ENCODE data around the gene SCNN1A.

GRCh38 chr12:6343518-6343917 lies 31.8 kb downstream of the SCNN1A start:
- TF ChIP-seq CTCF (IDR thresholded peaks at IDR 0.05 in 2 of 3, conservative IDR thresholded peaks at IDR 0.05 in 1 of 3; ENCODE audit: borderline replicate concordance in 1 of 3, insufficient read depth in 1 of 3, low read depth in 2 of 3, low read length in 2 of 3): no peak
- TF ChIP-seq RAD21 (IDR thresholded peaks at IDR 0.05; ENCODE audit: low read depth): no peak
- TF ChIP-seq POLR2AphosphoS5 (IDR thresholded peaks at IDR 0.05; ENCODE audit: low read depth, low read length): no peak
- no peak for TF ChIP-seq POLR2A (IDR thresholded peaks at IDR 0.05; ENCODE audit: borderline replicate concordance, extremely low read depth, insufficient read depth, insufficient read length)
- TF ChIP-seq EZH2phosphoT487 (IDR thresholded peaks at IDR 0.05; ENCODE audit: borderline replicate concordance): no peak
- TF ChIP-seq SIN3A (IDR thresholded peaks at IDR 0.05; ENCODE audit: low read depth): no peak
- no peak for TF ChIP-seq ZFX (IDR thresholded peaks at IDR 0.05)
- TF ChIP-seq EZH2 (IDR thresholded peaks at IDR 0.05): no peak
- no peak for TF ChIP-seq ZNF274 (IDR thresholded peaks at IDR 0.05; ENCODE audit: low read depth, low read length)
- TF ChIP-seq, protein P1, sequence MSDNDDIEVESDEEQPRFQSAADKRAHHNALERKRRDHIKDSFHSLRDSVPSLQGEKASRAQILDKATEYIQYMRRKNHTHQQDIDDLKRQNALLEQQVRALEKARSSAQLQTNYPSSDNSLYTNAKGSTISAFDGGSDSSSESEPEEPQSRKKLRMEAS (IDR thresholded peaks at IDR 0.05): no peak
- TF ChIP-seq FOSL1 (IDR thresholded peaks at IDR 0.05; ENCODE audit: low read depth): no peak
- TF ChIP-seq ZBTB33 (IDR thresholded peaks at IDR 0.05; ENCODE audit: extremely low read depth, insufficient replicate concordance, low read length): no peak
- TF ChIP-seq, protein P2, sequence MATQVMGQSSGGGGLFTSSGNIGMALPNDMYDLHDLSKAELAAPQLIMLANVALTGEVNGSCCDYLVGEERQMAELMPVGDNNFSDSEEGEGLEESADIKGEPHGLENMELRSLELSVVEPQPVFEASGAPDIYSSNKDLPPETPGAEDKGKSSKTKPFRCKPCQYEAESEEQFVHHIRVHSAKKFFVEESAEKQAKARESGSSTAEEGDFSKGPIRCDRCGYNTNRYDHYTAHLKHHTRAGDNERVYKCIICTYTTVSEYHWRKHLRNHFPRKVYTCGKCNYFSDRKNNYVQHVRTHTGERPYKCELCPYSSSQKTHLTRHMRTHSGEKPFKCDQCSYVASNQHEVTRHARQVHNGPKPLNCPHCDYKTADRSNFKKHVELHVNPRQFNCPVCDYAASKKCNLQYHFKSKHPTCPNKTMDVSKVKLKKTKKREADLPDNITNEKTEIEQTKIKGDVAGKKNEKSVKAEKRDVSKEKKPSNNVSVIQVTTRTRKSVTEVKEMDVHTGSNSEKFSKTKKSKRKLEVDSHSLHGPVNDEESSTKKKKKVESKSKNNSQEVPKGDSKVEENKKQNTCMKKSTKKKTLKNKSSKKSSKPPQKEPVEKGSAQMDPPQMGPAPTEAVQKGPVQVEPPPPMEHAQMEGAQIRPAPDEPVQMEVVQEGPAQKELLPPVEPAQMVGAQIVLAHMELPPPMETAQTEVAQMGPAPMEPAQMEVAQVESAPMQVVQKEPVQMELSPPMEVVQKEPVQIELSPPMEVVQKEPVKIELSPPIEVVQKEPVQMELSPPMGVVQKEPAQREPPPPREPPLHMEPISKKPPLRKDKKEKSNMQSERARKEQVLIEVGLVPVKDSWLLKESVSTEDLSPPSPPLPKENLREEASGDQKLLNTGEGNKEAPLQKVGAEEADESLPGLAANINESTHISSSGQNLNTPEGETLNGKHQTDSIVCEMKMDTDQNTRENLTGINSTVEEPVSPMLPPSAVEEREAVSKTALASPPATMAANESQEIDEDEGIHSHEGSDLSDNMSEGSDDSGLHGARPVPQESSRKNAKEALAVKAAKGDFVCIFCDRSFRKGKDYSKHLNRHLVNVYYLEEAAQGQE (IDR thresholded peaks at IDR 0.05; ENCODE audit: low read depth): no peak
- TF ChIP-seq SP1 (IDR thresholded peaks at IDR 0.05; ENCODE audit: low read depth): no peak
